GM12801 (cell line): ENCODE results near the gene LEO1.

ENCODE experiments used
- TF ChIP-seq, protein P1 (sequence below): IDR thresholded peaks from one replicate; pipeline ENCODE4 v1.5.1; 2011; ENCODE audit warnings: control low read depth; ENCODE audit not compliant: insufficient read length; ENCODE audit errors: extremely low read depth

LEO1 gene

GRCh38 chr15:51924156-51925068 is 47.2 kb downstream of the LEO1 start:
- TF ChIP-seq, protein P1, sequence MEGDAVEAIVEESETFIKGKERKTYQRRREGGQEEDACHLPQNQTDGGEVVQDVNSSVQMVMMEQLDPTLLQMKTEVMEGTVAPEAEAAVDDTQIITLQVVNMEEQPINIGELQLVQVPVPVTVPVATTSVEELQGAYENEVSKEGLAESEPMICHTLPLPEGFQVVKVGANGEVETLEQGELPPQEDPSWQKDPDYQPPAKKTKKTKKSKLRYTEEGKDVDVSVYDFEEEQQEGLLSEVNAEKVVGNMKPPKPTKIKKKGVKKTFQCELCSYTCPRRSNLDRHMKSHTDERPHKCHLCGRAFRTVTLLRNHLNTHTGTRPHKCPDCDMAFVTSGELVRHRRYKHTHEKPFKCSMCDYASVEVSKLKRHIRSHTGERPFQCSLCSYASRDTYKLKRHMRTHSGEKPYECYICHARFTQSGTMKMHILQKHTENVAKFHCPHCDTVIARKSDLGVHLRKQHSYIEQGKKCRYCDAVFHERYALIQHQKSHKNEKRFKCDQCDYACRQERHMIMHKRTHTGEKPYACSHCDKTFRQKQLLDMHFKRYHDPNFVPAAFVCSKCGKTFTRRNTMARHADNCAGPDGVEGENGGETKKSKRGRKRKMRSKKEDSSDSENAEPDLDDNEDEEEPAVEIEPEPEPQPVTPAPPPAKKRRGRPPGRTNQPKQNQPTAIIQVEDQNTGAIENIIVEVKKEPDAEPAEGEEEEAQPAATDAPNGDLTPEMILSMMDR: no peak

- TF ChIP-seq, protein P1: no peak
Observed at GRCh38 chr15:51917493-51917892, 54.1 kb downstream of the LEO1 start.

DNA sequence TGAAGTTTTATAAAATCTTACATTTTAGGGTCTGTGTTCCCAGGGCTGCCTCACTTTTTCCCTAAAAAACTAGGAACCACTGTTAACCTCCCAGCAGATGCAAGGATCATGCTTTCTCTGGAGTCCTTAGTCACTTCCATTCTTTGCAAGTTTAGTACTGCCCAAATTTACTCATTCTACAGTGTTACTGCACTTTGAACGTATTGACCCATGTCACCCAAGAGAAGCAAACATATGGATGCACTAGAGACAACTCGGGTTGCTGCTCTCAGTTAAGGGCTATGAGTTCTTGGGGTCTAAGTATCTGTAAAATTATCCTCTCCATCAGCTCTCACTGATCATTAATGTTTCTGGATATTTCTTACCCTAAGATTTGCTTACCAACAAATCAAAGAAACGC is 59.0 kb downstream of the LEO1 start:
- TF ChIP-seq, protein P1: no peak

GRCh38 chr15:51909584-51909983 is 62.0 kb downstream of the LEO1 start:
- TF ChIP-seq, protein P1: no peak

- TF ChIP-seq, protein P1: no peak
Observed at GRCh38 chr15:51908316-51908715, 63.3 kb downstream of the LEO1 start.

DNA sequence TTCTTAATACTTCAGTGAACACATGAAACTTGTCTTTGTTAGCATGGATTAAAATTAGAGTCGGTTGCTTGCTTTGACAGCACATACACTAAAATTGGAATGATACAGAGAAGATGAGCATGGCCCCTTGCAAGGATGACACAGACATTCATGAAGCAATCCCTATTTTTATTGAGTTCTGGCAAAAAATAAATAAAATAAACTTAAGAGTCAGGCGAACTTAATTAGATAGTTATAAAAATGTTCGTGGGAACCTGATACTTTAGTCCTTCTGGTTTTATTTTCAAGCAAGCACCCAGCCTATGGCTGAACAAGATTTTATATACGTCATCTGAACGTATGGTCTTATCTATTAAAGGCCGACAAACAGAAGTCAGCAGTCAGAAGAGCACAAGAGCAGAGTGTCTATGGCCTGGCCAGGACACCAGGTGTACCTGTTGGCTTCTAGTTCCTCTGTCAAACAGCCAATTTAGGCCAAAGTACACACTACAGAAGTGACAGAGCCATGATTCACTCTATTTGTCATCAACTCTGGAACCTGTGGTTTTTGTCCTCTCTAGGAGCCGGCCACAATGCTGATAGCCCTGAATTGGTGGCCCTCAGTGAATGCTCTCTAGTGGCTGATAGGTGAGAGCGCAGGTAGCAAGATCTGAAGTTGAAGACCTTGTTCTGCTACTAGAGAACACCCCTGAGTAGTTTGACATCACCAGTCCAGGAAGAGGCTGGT is 64.3 kb downstream of the LEO1 start:
- TF ChIP-seq, protein P1: no peak

GRCh38 chr15:51904931-51905330 is 66.6 kb downstream of the LEO1 start:
- TF ChIP-seq, protein P1: no peak
